Measurements from ENCODE around the gene PPP2R2B.
A peak's percentile ranks its signal among the peaks of the same experiment; 100 is the strongest.

The PPP2R2B gene

GRCh38 chr5:146825033-146825432 lies 53.5 kb downstream of the PPP2R2B start:
- no peak overlapping the region for H3K4me3 ChIP-seq (ENCODE audit: control insufficient read depth, low read depth, low read length)
- no peak for DNase-seq (ENCODE audit: low read depth)
- no peak for TF ChIP-seq CTCF (IDR thresholded peaks at IDR 0.05; ENCODE audit: control insufficient read depth, insufficient read depth, low read depth, low read length, missing control alignments)

GRCh38 chr5:146821732-146822131 lies 56.8 kb downstream of the PPP2R2B start:
- no peak overlapping the region for H3K4me3 ChIP-seq (ENCODE audit: control insufficient read depth, low read depth, low read length)
- DNase-seq (ENCODE audit: low read depth): no peak
- TF ChIP-seq CTCF (IDR thresholded peaks at IDR 0.05; ENCODE audit: control insufficient read depth, insufficient read depth, low read depth, low read length, missing control alignments): no peak

- H3K4me3 ChIP-seq (ENCODE audit: control insufficient read depth, low read depth, low read length): no peak overlapping the region
- TF ChIP-seq CTCF (IDR thresholded peaks at IDR 0.05; ENCODE audit: control insufficient read depth, insufficient read depth, low read depth, low read length, missing control alignments): no peak
- DNase-seq (ENCODE audit: low read depth): no peak
Measured at GRCh38 chr5:146820987-146821386, 57.6 kb downstream of the PPP2R2B start.

GRCh38 chr5:146818822-146819221 lies 59.7 kb downstream of the PPP2R2B start:
- DNase-seq (ENCODE audit: low read depth): no peak
- TF ChIP-seq CTCF (IDR thresholded peaks at IDR 0.05; ENCODE audit: control insufficient read depth, insufficient read depth, low read depth, low read length, missing control alignments): peak; percentile 3
- H3K4me3 ChIP-seq (ENCODE audit: control insufficient read depth, low read depth, low read length): no peak overlapping the region

GRCh38 chr5:146817973-146818372 lies 60.6 kb downstream of the PPP2R2B start:
- DNase-seq (ENCODE audit: low read depth): no peak
- no peak for TF ChIP-seq CTCF (IDR thresholded peaks at IDR 0.05; ENCODE audit: control insufficient read depth, insufficient read depth, low read depth, low read length, missing control alignments)
- H3K4me3 ChIP-seq (ENCODE audit: control insufficient read depth, low read depth, low read length): no peak overlapping the region

GRCh38 chr5:146816775-146817387 lies 61.7 kb downstream of the PPP2R2B start:
- TF ChIP-seq CTCF (IDR thresholded peaks at IDR 0.05; ENCODE audit: control insufficient read depth, insufficient read depth, low read depth, low read length, missing control alignments): no peak
- H3K4me3 ChIP-seq (ENCODE audit: control insufficient read depth, low read depth, low read length): no peak overlapping the region
- DNase-seq (ENCODE audit: low read depth): no peak

GRCh38 chr5:146815411-146815810 lies 63.1 kb downstream of the PPP2R2B start:
- no peak for DNase-seq (ENCODE audit: low read depth)

More at GRCh38 chr5:146815411-146815810, 63.1 kb downstream of the PPP2R2B start:
- TF ChIP-seq CTCF (IDR thresholded peaks at IDR 0.05; ENCODE audit: control insufficient read depth, insufficient read depth, low read depth, low read length, missing control alignments): no peak
- H3K4me3 ChIP-seq (ENCODE audit: control insufficient read depth, low read depth, low read length): no peak overlapping the region

Measured in AG09309 (cell line).